ENCODE results near the gene FAM110A.
"Not testable (repeated sequence)": the region's sequence is repeated elsewhere in the genome, so short reads cannot be mapped to it uniquely, and the experiment has no call there.

Gene FAM110A

GRCh38 chr20:812435-812814, 21.1 kb upstream of the FAM110A start:
- H3K36me3 ChIP-seq (ENCODE audit: control insufficient read depth, insufficient read depth, low read length); DNase-seq; H3K4me1 ChIP-seq (ENCODE audit: control insufficient read depth, insufficient read depth, low read length, poor library complexity, severe bottlenecking); H3K4me3 ChIP-seq (ENCODE audit: insufficient read depth, low read depth, low read length, poor library complexity, severe bottlenecking); H3K27ac ChIP-seq (ENCODE audit: insufficient read depth, low read length, poor library complexity, severe bottlenecking); H3K9me3 ChIP-seq (ENCODE audit: control insufficient read depth, low read length); H3K27me3 ChIP-seq (replicated peaks; ENCODE audit: control insufficient read depth, insufficient read depth, low read length, poor library complexity, severe bottlenecking): not testable (repeated sequence)

GRCh38 chr20:813390-813789, 20.1 kb upstream of the FAM110A start:
- no peak overlapping the region for H3K27ac ChIP-seq (ENCODE audit: insufficient read depth, low read length, poor library complexity, severe bottlenecking)
- no peaks in the 10 kb centered on the region for H3K4me1 ChIP-seq (ENCODE audit: control insufficient read depth, insufficient read depth, low read length, poor library complexity, severe bottlenecking)
- no peak for DNase-seq
- H3K4me3 ChIP-seq (ENCODE audit: insufficient read depth, low read depth, low read length, poor library complexity, severe bottlenecking) = no peak overlapping the region
- H3K36me3 ChIP-seq (ENCODE audit: control insufficient read depth, insufficient read depth, low read length) = no peaks in the 10 kb centered on the region
- peaks cover 3% of the 10 kb centered on the region for H3K27me3 ChIP-seq (replicated peaks; ENCODE audit: control insufficient read depth, insufficient read depth, low read length, poor library complexity, severe bottlenecking)
- H3K9me3 ChIP-seq (ENCODE audit: control insufficient read depth, low read length) = no peaks in the 10 kb centered on the region

- no peaks in the 10 kb centered on the region for H3K36me3 ChIP-seq (ENCODE audit: control insufficient read depth, insufficient read depth, low read length)
- H3K4me3 ChIP-seq (ENCODE audit: insufficient read depth, low read depth, low read length, poor library complexity, severe bottlenecking) = no peak overlapping the region
- H3K27ac ChIP-seq (ENCODE audit: insufficient read depth, low read length, poor library complexity, severe bottlenecking) = no peak overlapping the region
- no peaks in the 10 kb centered on the region for H3K9me3 ChIP-seq (ENCODE audit: control insufficient read depth, low read length)
- no peak for DNase-seq
- peaks cover 3% of the 10 kb centered on the region for H3K27me3 ChIP-seq (replicated peaks; ENCODE audit: control insufficient read depth, insufficient read depth, low read length, poor library complexity, severe bottlenecking)
- peaks cover 3% of the 10 kb centered on the region for H3K4me1 ChIP-seq (ENCODE audit: control insufficient read depth, insufficient read depth, low read length, poor library complexity, severe bottlenecking)
Observed at GRCh38 chr20:815226-815625, 18.3 kb upstream of the FAM110A start.

GRCh38 chr20:815914-816606, 17.5 kb upstream of the FAM110A start:
- no peak overlapping the region for H3K27ac ChIP-seq (ENCODE audit: insufficient read depth, low read length, poor library complexity, severe bottlenecking)
- no peaks in the 10 kb centered on the region for H3K9me3 ChIP-seq (ENCODE audit: control insufficient read depth, low read length)
- no peaks in the 10 kb centered on the region for H3K36me3 ChIP-seq (ENCODE audit: control insufficient read depth, insufficient read depth, low read length)
- H3K4me3 ChIP-seq (ENCODE audit: insufficient read depth, low read depth, low read length, poor library complexity, severe bottlenecking) = no peak overlapping the region
- peaks cover 3% of the 10 kb centered on the region for H3K27me3 ChIP-seq (replicated peaks; ENCODE audit: control insufficient read depth, insufficient read depth, low read length, poor library complexity, severe bottlenecking)
- DNase-seq = peak; percentile 36 to 55 (median 43)
- peaks cover 3% of the 10 kb centered on the region for H3K4me1 ChIP-seq (ENCODE audit: control insufficient read depth, insufficient read depth, low read length, poor library complexity, severe bottlenecking)

- H3K9me3 ChIP-seq (ENCODE audit: control insufficient read depth, low read length) = no peaks in the 10 kb centered on the region
- H3K4me3 ChIP-seq (ENCODE audit: insufficient read depth, low read depth, low read length, poor library complexity, severe bottlenecking) = no peak overlapping the region
- H3K27me3 ChIP-seq (replicated peaks; ENCODE audit: control insufficient read depth, insufficient read depth, low read length, poor library complexity, severe bottlenecking) = peaks cover 3% of the 10 kb centered on the region
- no peak overlapping the region for H3K27ac ChIP-seq (ENCODE audit: insufficient read depth, low read length, poor library complexity, severe bottlenecking)
- H3K4me1 ChIP-seq (ENCODE audit: control insufficient read depth, insufficient read depth, low read length, poor library complexity, severe bottlenecking) = peaks cover 3% of the 10 kb centered on the region
- no peaks in the 10 kb centered on the region for H3K36me3 ChIP-seq (ENCODE audit: control insufficient read depth, insufficient read depth, low read length)
- DNase-seq = no peak
Observed at GRCh38 chr20:818001-818664, 15.4 kb upstream of the FAM110A start.

GRCh38 chr20:819680-820322, 13.7 kb upstream of the FAM110A start:
- Histone ChIP-seq H3K4me1 (ENCODE audit: control insufficient read depth, insufficient read depth, low read length, poor library complexity, severe bottlenecking) (peaks cover 3% of the 10 kb centered on the region), H3K9me3 (ENCODE audit: control insufficient read depth, low read length) (no peaks in the 10 kb centered on the region), H3K27ac (ENCODE audit: insufficient read depth, low read length, poor library complexity, severe bottlenecking) (no peak overlapping the region), H3K4me3 (ENCODE audit: insufficient read depth, low read depth, low read length, poor library complexity, severe bottlenecking) (no peak overlapping the region), H3K27me3 (replicated peaks; ENCODE audit: control insufficient read depth, insufficient read depth, low read length, poor library complexity, severe bottlenecking) (no peaks in the 10 kb centered on the region), H3K36me3 (ENCODE audit: control insufficient read depth, insufficient read depth, low read length) (no peaks in the 10 kb centered on the region)
- no peak for DNase-seq

GRCh38 chr20:820323-820953, 13.1 kb upstream of the FAM110A start:
- H3K36me3 ChIP-seq (ENCODE audit: control insufficient read depth, insufficient read depth, low read length) = no peaks in the 10 kb centered on the region
- H3K4me3 ChIP-seq (ENCODE audit: insufficient read depth, low read depth, low read length, poor library complexity, severe bottlenecking) = no peak overlapping the region
- no peaks in the 10 kb centered on the region for H3K9me3 ChIP-seq (ENCODE audit: control insufficient read depth, low read length)
- H3K27me3 ChIP-seq (replicated peaks; ENCODE audit: control insufficient read depth, insufficient read depth, low read length, poor library complexity, severe bottlenecking) = no peaks in the 10 kb centered on the region
- peaks cover 3% of the 10 kb centered on the region for H3K4me1 ChIP-seq (ENCODE audit: control insufficient read depth, insufficient read depth, low read length, poor library complexity, severe bottlenecking)
- H3K27ac ChIP-seq (ENCODE audit: insufficient read depth, low read length, poor library complexity, severe bottlenecking) = no peak overlapping the region
- DNase-seq = no peak

GRCh38 chr20:821046-821730, 12.3 kb upstream of the FAM110A start:
- Histone ChIP-seq H3K36me3 (ENCODE audit: control insufficient read depth, insufficient read depth, low read length) (no peaks in the 10 kb centered on the region), H3K27me3 (replicated peaks; ENCODE audit: control insufficient read depth, insufficient read depth, low read length, poor library complexity, severe bottlenecking) (no peaks in the 10 kb centered on the region), H3K4me3 (ENCODE audit: insufficient read depth, low read depth, low read length, poor library complexity, severe bottlenecking) (no peak overlapping the region), H3K4me1 (ENCODE audit: control insufficient read depth, insufficient read depth, low read length, poor library complexity, severe bottlenecking) (peaks cover 3% of the 10 kb centered on the region), H3K9me3 (ENCODE audit: control insufficient read depth, low read length) (no peaks in the 10 kb centered on the region), H3K27ac (ENCODE audit: insufficient read depth, low read length, poor library complexity, severe bottlenecking) (no peak overlapping the region)
- DNase-seq = no peak

GRCh38 chr20:821731-822065, 11.8 kb upstream of the FAM110A start:
- Histone ChIP-seq H3K36me3 (ENCODE audit: control insufficient read depth, insufficient read depth, low read length) (no peaks in the 10 kb centered on the region), H3K4me1 (ENCODE audit: control insufficient read depth, insufficient read depth, low read length, poor library complexity, severe bottlenecking) (peaks cover 3% of the 10 kb centered on the region), H3K27ac (ENCODE audit: insufficient read depth, low read length, poor library complexity, severe bottlenecking) (no peak overlapping the region), H3K4me3 (ENCODE audit: insufficient read depth, low read depth, low read length, poor library complexity, severe bottlenecking) (no peak overlapping the region), H3K9me3 (ENCODE audit: control insufficient read depth, low read length) (no peaks in the 10 kb centered on the region), H3K27me3 (replicated peaks; ENCODE audit: control insufficient read depth, insufficient read depth, low read length, poor library complexity, severe bottlenecking) (no peaks in the 10 kb centered on the region)
- DNase-seq = no peak
